Sigmoid colon (tissue), 7 donors: ENCODE data around the gene MRPL14. TPM values are rescaled to one million over a fixed set of nuclear protein-coding genes. Genes with fewer than 3 reads are reported as not detected.

Experiments used
- DNase-seq: peaks from one replicate; pipeline ENCODE4 v3.0.0-alpha.2; 2019
- H3K27ac ChIP-seq, 4 donors: fragments of 200-600 bp; sonication (generic); one replicate each; pipeline ENCODE4 v1.5.1; 2016 to 2019; ENCODE audit warnings: mild to moderate bottlenecking in 1 of 4
- H3K27me3 ChIP-seq, 3 donors: fragments of 200-600 bp; sonication (generic); one replicate each; pipeline ENCODE4 v1.5.1; 2019; ENCODE audit warnings: mild to moderate bottlenecking in 1 of 3
- H3K36me3 ChIP-seq, 4 donors: fragments of 200-600 bp; sonication (generic); one replicate each; pipeline ENCODE4 v1.5.1; 2016 to 2019
- H3K4me1 ChIP-seq, 4 donors: fragments of 200-600 bp; sonication (generic); one replicate each; pipeline ENCODE4 v1.5.1; 2017 to 2019
- H3K4me3 ChIP-seq, 4 donors: fragments of 200-600 bp; sonication (generic); one replicate each; pipeline ENCODE4 v1.5.1; 2017 to 2019; ENCODE audit warnings: mild to moderate bottlenecking in 2 of 4, moderate library complexity in 1 of 4
- H3K9me3 ChIP-seq, 4 donors: fragments of 200-600 bp in 3 of 4; sonication (generic) in 3 of 4; one replicate each; pipeline versions ENCODE4 v1.5.1 to v1.6.1; 2013 to 2019
- CTCF ChIP-seq, 4 experiments: fragments of 450-650 bp in 3 of 4; fragments of 200-600 bp in 1 of 4; IDR thresholded peaks; one replicate each; pipeline ENCODE4 v1.5.1; 2016 to 2019; ENCODE audit warnings: antibody characterized with exemption in 4 of 4, mild to moderate bottlenecking in 3 of 4, moderate library complexity in 2 of 4
- EP300 ChIP-seq, 4 donors: sonication (generic); formaldehyde crosslinking; IDR thresholded peaks; one replicate each; pipeline ENCODE4 v1.6.1; 2017; ENCODE audit warnings: antibody characterized with exemption in 4 of 4
- POLR2A ChIP-seq, 2 donors: fragments of 450-650 bp; IDR thresholded peaks; one replicate each; pipeline ENCODE4 v1.6.1; 2016; ENCODE audit warnings: antibody characterized with exemption in 2 of 2, mild to moderate bottlenecking in 2 of 2, moderate library complexity in 2 of 2
- POLR2AphosphoS5 ChIP-seq, 4 donors: sonication (generic); formaldehyde crosslinking; IDR thresholded peaks; one replicate each; pipeline ENCODE4 v1.6.1; 2017; ENCODE audit warnings: antibody characterized with exemption in 4 of 4
- WGBS, 2 donors: extraction: QIAGEN DNeasy Blood & Tissue Kit; methylation state at CpG; one replicate each; pipeline ENCODE4 v1.1.7; 2013; 5-methylcytosine and 5-hydroxymethylcytosine counted together
- intact Hi-C: fragments of 100-400 bp; cut with DNase I; formaldehyde crosslinking; loops from one replicate; pipeline ENCODE4 v1.15.1; 2023
- polyA plus RNA-seq, 3 donors: library from polyadenylated mRNA; stranded (reverse); fragments of 200-250 nt; gene quantifications; one replicate each; pipeline ENCODE4 v1.2.3, GENCODE V29; 2013
- total RNA-seq, 4 donors: library from RNA; depleted of rRNA; stranded (reverse); fragments of >200 nt; gene quantifications; one replicate each; pipeline ENCODE4 v1.1.0, GENCODE V29; 2016
- donor health status: healthy with polysubstance abuse.
- donor health status: Bipolar disorder and iron deficiency.
- donor health status: healthy.

MRPL14 gene
- total and polyA plus RNA-seq, 7 donors: 32.4 to 150 (median 55.8) TPM

- DNase-seq: no peak
- H3K4me3 ChIP-seq: no peak overlapping the region
- H3K4me1 ChIP-seq: peaks cover 0 to 16% (median 0%) of the 10 kb centered on the region in 4 donors
- no peaks in the 10 kb centered on the region for H3K9me3 ChIP-seq
- no peak for TF ChIP-seq POLR2AphosphoS5 (IDR thresholded peaks at IDR 0.05)
- TF ChIP-seq EP300 (IDR thresholded peaks at IDR 0.05): no peak
- TF ChIP-seq CTCF (IDR thresholded peaks at IDR 0.05): no peak
- TF ChIP-seq POLR2A (IDR thresholded peaks at IDR 0.05): no peak
- intact Hi-C loops: no loop called here
- H3K27me3 ChIP-seq: no peaks in the 10 kb centered on the region
- peak overlapping the region in 1 of 4 donors; percentile 32 for H3K27ac ChIP-seq
- H3K36me3 ChIP-seq: peaks cover 6 to 56% (median 9%) of the 10 kb centered on the region in 4 donors
- 83 to 87% methylated on average over 7 of the region's 7 CpGs for WGBS, 2 donors
These were observed 22.1 kb downstream of the MRPL14 start for GRCh38 chr6:44105146-44105545.

GRCh38 chr6:44104481-44105021 is 22.7 kb downstream of the MRPL14 start:
- no peaks in the 10 kb centered on the region for H3K27me3 ChIP-seq
- H3K9me3 ChIP-seq: no peaks in the 10 kb centered on the region
- no peak overlapping the region for H3K27ac ChIP-seq
- peaks cover 0 to 16% (median 0%) of the 10 kb centered on the region in 4 donors for H3K4me1 ChIP-seq
- WGBS, 2 donors: 88 to 89% methylated on average over 3 of the region's 3 CpGs
- no peak overlapping the region for H3K4me3 ChIP-seq
- intact Hi-C loops: no loop called here
- TF ChIP-seq POLR2AphosphoS5 (IDR thresholded peaks at IDR 0.05) (peak in 3 of 4 donors; percentile 36 to 56 (median 42)), EP300 (IDR thresholded peaks at IDR 0.05) (no peak)
- peaks cover 6 to 56% (median 12%) of the 10 kb centered on the region in 4 donors for H3K36me3 ChIP-seq
- DNase-seq: no peak

GRCh38 chr6:44102527-44102926 is 24.7 kb downstream of the MRPL14 start:
- Histone ChIP-seq H3K4me1 (peaks cover 0 to 16% (median 0%) of the 10 kb centered on the region in 4 donors), H3K9me3 (no peaks in the 10 kb centered on the region), H3K27me3 (no peaks in the 10 kb centered on the region), H3K27ac (no peak overlapping the region), H3K36me3 (peaks cover 6 to 43% (median 14%) of the 10 kb centered on the region in 4 donors), H3K4me3 (no peak overlapping the region)
- no peak for DNase-seq
- WGBS, 2 donors: 90 to 92% methylated on average over 2 of the region's 2 CpGs
- TF ChIP-seq POLR2A (IDR thresholded peaks at IDR 0.05) (no peak), EP300 (IDR thresholded peaks at IDR 0.05) (no peak), CTCF (IDR thresholded peaks at IDR 0.05) (no peak), POLR2AphosphoS5 (IDR thresholded peaks at IDR 0.05) (no peak)
- intact Hi-C loops: no loop called here

- intact Hi-C loops: no loop called here
- DNase-seq: no peak
- H3K4me1 ChIP-seq: peaks cover 0 to 16% (median 0%) of the 10 kb centered on the region in 4 donors
- H3K9me3 ChIP-seq: no peaks in the 10 kb centered on the region
- H3K36me3 ChIP-seq: peaks cover 6 to 36% (median 14%) of the 10 kb centered on the region in 4 donors
- H3K27me3 ChIP-seq: no peaks in the 10 kb centered on the region
- H3K4me3 ChIP-seq: no peak overlapping the region
- WGBS, 2 donors: 82 to 90% methylated on average over 4 of the region's 4 CpGs
- H3K27ac ChIP-seq: no peak overlapping the region
- no peak for TF ChIP-seq POLR2AphosphoS5 (IDR thresholded peaks at IDR 0.05)
- no peak for TF ChIP-seq EP300 (IDR thresholded peaks at IDR 0.05)
- TF ChIP-seq CTCF (IDR thresholded peaks at IDR 0.05): no peak
- TF ChIP-seq POLR2A (IDR thresholded peaks at IDR 0.05): no peak
These were observed 25.4 kb downstream of the MRPL14 start for GRCh38 chr6:44101832-44102231.

- Histone ChIP-seq H3K4me3 (no peak overlapping the region), H3K9me3 (no peaks in the 10 kb centered on the region), H3K27me3 (no peaks in the 10 kb centered on the region), H3K27ac (no peak overlapping the region), H3K36me3 (peaks cover 6 to 30% (median 14%) of the 10 kb centered on the region in 4 donors), H3K4me1 (peaks cover 0 to 2% (median 0%) of the 10 kb centered on the region in 4 donors)
- intact Hi-C loops: no loop called here
- WGBS, 2 donors: 21 to 66% methylated on average over 1 of the region's 1 CpG
- no peak for TF ChIP-seq EP300 (IDR thresholded peaks at IDR 0.05)
- peak in 2 of 4 experiments; percentile 31 to 35 for TF ChIP-seq CTCF (IDR thresholded peaks at IDR 0.05)
- no peak for TF ChIP-seq POLR2A (IDR thresholded peaks at IDR 0.05)
- TF ChIP-seq POLR2AphosphoS5 (IDR thresholded peaks at IDR 0.05): no peak
- no peak for DNase-seq
These were observed 27.1 kb downstream of the MRPL14 start for GRCh38 chr6:44100088-44100550.
